ENCODE measurements around the gene DAP. TPM values are rescaled to one million over a fixed set of nuclear protein-coding genes. Genes with fewer than 3 reads are reported as not detected.

The DAP gene, protein sequence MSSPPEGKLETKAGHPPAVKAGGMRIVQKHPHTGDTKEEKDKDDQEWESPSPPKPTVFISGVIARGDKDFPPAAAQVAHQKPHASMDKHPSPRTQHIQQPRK
- total RNA-seq (ENCODE audit: unreplicated experiment): 38.5 TPM
- long read RNA-seq, transcript DAP-201 (4 exons, 2,339 nt): major isoform, 22 of 29 reads
- long read RNA-seq, partial matches to known transcripts: 0 of 29 reads
- long read RNA-seq, other reads (novel, unspliced or antisense): 7 of 29 reads

DNA sequence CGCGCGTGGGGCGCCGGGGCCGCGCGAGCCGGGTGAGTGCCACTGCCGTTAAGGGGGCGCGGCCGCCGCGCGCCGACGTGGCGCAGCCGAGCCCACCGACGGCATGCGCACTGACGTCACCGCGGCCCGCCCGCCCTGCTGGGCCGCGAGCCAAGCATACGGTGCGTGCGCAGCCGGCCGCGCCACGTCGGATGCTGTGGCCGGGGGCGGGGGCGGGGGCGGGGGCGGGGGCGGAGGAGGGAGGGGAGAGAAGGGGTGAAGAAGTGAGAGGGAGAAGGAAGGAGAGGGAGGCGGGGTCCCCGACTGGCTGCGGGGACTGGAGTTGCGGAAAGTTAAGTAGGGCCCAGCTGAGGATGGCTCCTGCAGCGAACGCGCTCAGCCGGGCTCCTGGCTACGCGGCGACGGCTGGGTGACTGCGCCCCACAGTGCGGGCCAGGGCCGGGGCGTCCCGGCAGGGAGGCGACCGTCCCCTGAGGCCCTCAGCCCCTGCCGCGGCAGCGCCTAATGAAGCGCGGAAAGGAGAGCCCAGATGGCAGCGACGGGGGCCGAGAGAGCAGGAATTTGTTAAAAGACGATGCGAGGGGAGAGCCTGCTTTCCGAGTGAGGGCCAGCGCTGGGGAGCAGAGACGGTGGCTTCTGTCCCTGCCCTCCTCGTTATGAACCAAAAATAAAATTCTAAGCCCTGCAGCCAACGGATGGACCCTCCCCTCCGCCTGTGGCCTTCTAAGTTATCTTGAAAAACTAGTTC, at the start of gene DAP:
Gene DAP, minus strand, starts transcription at position 50 of the 748 bp plus-strand sequence. CDS start 166 bp downstream, outside the sequence.
- Mint-ChIP-seq H3K27ac (ENCODE audit: unreplicated experiment) (peak within 1 kb of the TSS; percentile 82), H3K4me1 (ENCODE audit: low read depth, unreplicated experiment) (peaks cover 14% of the 10 kb centered on the region), H3K27me3 (ENCODE audit: unreplicated experiment) (peaks cover 6% of the 10 kb centered on the region), H3K9me3 (ENCODE audit: unreplicated experiment) (peaks cover 6% of the 10 kb centered on the region), H3K36me3 (ENCODE audit: unreplicated experiment) (no peaks in the 10 kb centered on the region), H3K4me3 (ENCODE audit: unreplicated experiment) (peak within 1 kb of the TSS; percentile 92)
- TF ChIP-seq, protein P1, sequence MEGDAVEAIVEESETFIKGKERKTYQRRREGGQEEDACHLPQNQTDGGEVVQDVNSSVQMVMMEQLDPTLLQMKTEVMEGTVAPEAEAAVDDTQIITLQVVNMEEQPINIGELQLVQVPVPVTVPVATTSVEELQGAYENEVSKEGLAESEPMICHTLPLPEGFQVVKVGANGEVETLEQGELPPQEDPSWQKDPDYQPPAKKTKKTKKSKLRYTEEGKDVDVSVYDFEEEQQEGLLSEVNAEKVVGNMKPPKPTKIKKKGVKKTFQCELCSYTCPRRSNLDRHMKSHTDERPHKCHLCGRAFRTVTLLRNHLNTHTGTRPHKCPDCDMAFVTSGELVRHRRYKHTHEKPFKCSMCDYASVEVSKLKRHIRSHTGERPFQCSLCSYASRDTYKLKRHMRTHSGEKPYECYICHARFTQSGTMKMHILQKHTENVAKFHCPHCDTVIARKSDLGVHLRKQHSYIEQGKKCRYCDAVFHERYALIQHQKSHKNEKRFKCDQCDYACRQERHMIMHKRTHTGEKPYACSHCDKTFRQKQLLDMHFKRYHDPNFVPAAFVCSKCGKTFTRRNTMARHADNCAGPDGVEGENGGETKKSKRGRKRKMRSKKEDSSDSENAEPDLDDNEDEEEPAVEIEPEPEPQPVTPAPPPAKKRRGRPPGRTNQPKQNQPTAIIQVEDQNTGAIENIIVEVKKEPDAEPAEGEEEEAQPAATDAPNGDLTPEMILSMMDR (IDR thresholded peaks at IDR 0.05; ENCODE audit: partially characterized antibody, unreplicated experiment): no peak
- peak; percentile 90 for DNase-seq

DNA sequence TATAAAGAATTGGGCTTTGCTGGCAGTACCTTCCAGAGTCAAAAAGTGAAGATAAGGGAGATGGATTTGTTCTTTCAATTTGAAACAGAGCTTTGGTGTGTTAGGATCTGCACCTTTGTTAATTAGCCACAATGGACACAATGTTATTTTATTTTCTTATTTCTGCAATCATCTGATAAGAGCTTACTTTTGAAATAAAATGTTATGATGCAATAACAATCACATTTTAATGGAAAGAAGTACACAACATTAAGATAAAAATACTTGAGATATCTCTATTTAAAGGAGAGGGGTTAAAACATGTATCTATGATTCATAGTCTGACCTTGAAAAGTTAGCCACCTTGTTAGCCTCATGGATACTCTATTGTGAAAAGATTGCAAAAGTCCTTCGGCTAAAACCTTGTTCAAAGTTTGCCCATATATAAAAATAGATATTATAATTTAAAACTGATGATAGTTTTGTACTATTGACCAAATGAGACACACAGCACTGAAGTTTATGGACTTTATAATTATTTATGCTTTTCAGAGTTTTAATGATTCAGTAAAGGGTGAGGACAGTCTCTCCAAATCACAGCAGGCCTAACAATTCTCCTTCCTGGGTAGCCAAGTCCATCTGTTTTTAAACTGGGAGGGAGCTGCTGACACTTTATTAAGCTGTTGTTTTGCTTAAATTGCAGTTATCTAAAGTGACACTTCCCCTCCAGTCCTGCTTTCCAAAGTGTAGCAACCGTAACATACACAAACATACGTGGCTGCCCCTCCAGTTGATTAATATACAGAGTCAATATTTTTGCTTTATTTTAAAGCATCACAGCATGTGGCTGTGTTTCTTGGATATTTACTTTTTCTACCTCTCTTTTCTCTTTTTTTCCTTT, 47.6 kb upstream of the DAP start:
- H3K36me3 Mint-ChIP-seq (ENCODE audit: unreplicated experiment): peaks cover 17% of the 10 kb centered on the region
- H3K9me3 Mint-ChIP-seq (ENCODE audit: unreplicated experiment): peaks cover 2% of the 10 kb centered on the region
- no peak for DNase-seq
- H3K27me3 Mint-ChIP-seq (ENCODE audit: unreplicated experiment): no peaks in the 10 kb centered on the region
- peaks cover 2% of the 10 kb centered on the region for H3K4me1 Mint-ChIP-seq (ENCODE audit: low read depth, unreplicated experiment)
- TF ChIP-seq, protein P1 (IDR thresholded peaks at IDR 0.05; ENCODE audit: partially characterized antibody, unreplicated experiment): no peak
- H3K4me3 Mint-ChIP-seq (ENCODE audit: unreplicated experiment): no peak overlapping the region
- no peak overlapping the region for H3K27ac Mint-ChIP-seq (ENCODE audit: unreplicated experiment)

DNA sequence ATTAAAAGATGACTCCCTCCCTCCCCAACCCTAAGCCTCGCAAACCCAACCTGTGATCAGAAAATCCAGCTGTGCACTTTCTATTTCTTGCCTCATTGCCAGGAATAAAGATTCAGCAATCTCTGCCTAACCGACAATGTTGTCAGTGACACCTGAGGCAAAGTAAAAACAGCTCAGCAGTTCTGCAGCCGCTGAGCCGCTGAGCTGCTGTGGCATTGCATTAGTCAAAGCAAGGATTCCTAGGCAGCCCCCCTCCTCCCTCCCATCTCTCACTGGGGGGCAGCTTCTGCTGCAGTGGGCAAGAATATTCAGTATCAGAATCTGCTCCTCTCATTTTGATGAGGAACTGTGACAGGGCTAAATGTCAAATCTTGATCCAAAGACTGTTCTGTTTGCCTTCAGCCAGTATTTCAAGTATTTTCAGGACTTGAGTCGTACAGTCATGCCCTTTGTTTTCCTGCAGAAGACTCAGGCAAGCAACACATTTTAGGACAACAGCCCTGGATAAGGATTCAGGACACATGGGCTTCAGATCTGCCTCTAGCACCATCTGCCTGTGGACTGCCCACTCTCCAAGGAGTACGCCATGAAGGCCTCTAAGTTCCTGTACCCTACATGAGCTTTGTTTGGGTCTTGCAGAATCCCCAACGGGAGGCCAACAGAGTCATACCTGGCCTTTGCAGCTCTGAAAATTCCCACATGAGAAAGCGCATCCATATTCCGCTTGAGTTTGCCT, 41.1 kb upstream of the DAP start:
- Mint-ChIP-seq H3K27ac (ENCODE audit: unreplicated experiment) (no peak overlapping the region), H3K4me1 (ENCODE audit: low read depth, unreplicated experiment) (peaks cover 8% of the 10 kb centered on the region), H3K27me3 (ENCODE audit: unreplicated experiment) (no peaks in the 10 kb centered on the region), H3K36me3 (ENCODE audit: unreplicated experiment) (peaks cover 17% of the 10 kb centered on the region), H3K4me3 (ENCODE audit: unreplicated experiment) (no peak overlapping the region), H3K9me3 (ENCODE audit: unreplicated experiment) (peaks cover 2% of the 10 kb centered on the region)
- TF ChIP-seq, protein P1 (IDR thresholded peaks at IDR 0.05; ENCODE audit: partially characterized antibody, unreplicated experiment): no peak
- no peak for DNase-seq

DNA sequence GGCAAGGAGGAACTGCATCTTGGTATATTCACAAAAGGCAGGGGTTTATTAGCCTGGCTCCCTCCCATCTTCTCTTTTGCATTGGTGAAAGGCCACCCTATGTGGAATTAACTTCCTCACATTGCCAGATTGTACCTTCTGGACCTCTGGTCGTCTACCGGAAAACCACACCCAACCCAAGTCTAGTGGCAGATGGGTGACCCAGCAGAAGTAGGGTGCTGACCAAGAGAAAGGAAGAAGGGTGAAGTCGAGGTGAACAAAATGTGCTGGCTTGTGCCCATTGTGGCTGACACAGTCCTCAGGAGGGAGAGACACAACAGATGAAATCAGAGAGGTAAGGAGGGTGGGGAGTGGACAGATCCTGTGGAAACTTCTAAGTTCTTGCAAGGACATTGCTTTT, 39.8 kb upstream of the DAP start:
- Mint-ChIP-seq H3K27ac (ENCODE audit: unreplicated experiment) (no peak overlapping the region), H3K27me3 (ENCODE audit: unreplicated experiment) (no peaks in the 10 kb centered on the region), H3K4me3 (ENCODE audit: unreplicated experiment) (no peak overlapping the region), H3K36me3 (ENCODE audit: unreplicated experiment) (peaks cover 14% of the 10 kb centered on the region), H3K9me3 (ENCODE audit: unreplicated experiment) (peaks cover 2% of the 10 kb centered on the region), H3K4me1 (ENCODE audit: low read depth, unreplicated experiment) (peaks cover 9% of the 10 kb centered on the region)
- TF ChIP-seq, protein P1 (IDR thresholded peaks at IDR 0.05; ENCODE audit: partially characterized antibody, unreplicated experiment): no peak
- no peak for DNase-seq
